Choroid plexus epithelial cell (primary cell): ENCODE measurements around the gene BMI1.
A peak's percentile ranks its signal among the peaks of the same experiment; 100 is the strongest.

Experiments used
- DNase-seq: peaks from one replicate; pipeline ENCODE4 v3.0.0-alpha.2; 2010; ENCODE audit warnings: low read depth
- H3K4me3 ChIP-seq: 2 replicates; pipeline ENCODE4 v1.5.1; 2011; ENCODE audit warnings: low read depth, mild to moderate bottlenecking, control low read depth, low read length, moderate library complexity
- CTCF ChIP-seq: conservative IDR thresholded peaks from 2 replicates; pipeline ENCODE4 v1.5.1; 2011; ENCODE audit warnings: low read depth, mild to moderate bottlenecking, control low read depth, inconsistent platforms, low read length, moderate library complexity

Gene BMI1

GRCh38 chr10:22339761-22340328 lies 18.9 kb downstream of the BMI1 start:
- DNase-seq, result no peak
- TF ChIP-seq CTCF, result no peak
- peak overlapping the region; percentile 78 for H3K4me3 ChIP-seq

GRCh38 chr10:22340329-22341189 lies 19.7 kb downstream of the BMI1 start:
- TF ChIP-seq CTCF, result no peak
- peak; percentile 84 for DNase-seq
- H3K4me3 ChIP-seq, result peak overlapping the region; percentile 78

- peak overlapping the region; percentile 78 for H3K4me3 ChIP-seq
- peak; percentile 26 for DNase-seq
- no peak for TF ChIP-seq CTCF
These were observed 20.5 kb downstream of the BMI1 start for GRCh38 chr10:22341190-22341925.

GRCh38 chr10:22341926-22342196 lies 21.0 kb downstream of the BMI1 start:
- no peak overlapping the region for H3K4me3 ChIP-seq
- TF ChIP-seq CTCF, result no peak
- no peak for DNase-seq

GRCh38 chr10:22342421-22342820 lies 21.5 kb downstream of the BMI1 start:
- no peak overlapping the region for H3K4me3 ChIP-seq
- TF ChIP-seq CTCF, result no peak
- no peak for DNase-seq

GRCh38 chr10:22343731-22344130 lies 22.8 kb downstream of the BMI1 start:
- no peak overlapping the region for H3K4me3 ChIP-seq
- TF ChIP-seq CTCF, result no peak
- DNase-seq, result no peak
